ENCODE data around the gene CLEC9A.

The CLEC9A gene

GRCh38 chr12:10067942-10068341 lies 37.5 kb downstream of the CLEC9A start:
- DNase-seq, result no peak

DNA sequence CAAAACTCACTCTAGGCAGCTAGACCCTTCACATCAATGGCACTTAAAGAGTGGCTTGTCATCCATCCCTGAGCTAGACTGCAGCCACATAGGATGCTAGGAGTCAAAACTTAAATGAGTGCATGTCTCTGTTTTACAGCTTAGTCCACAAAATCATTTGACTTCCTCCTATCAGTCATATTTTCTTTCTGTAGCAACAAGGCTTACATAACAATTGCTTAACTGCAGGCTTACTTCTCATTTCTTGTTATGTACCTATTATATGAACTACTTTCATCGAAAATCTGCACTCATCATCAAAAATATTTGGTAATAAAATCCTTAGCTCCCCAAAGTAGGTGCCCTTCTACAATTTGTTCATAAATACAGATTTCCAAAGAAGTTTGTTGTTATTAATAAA lies 38.2 kb downstream of the CLEC9A start:
- no peak for DNase-seq

DNA sequence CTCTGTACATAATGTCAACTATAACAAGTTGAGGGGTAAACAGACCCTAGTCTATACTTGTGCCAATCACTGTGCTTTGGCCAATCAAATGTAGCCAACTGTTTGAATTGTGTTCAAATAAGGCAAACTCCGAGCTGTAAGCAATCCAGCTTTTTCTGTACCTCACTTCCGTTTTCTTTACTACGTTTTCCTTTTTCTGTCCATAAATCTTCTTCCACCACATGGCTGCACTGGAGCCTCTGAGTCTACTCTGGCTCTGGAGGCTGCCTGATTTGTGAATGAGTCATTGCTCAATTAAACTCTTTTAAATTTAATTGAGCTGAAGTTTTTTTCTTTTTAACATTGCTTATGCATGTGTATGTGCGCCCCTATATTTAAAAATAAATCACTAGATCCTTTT lies 38.6 kb downstream of the CLEC9A start:
- peak in 1 of 2 donors; percentile 32 for DNase-seq

- no peak for DNase-seq
These were observed 39.5 kb downstream of the CLEC9A start for GRCh38 chr12:10069976-10070375.

GRCh38 chr12:10070380-10070779 lies 39.9 kb downstream of the CLEC9A start:
- DNase-seq, result no peak

GRCh38 chr12:10072131-10072530 lies 41.6 kb downstream of the CLEC9A start:
- DNase-seq, result no peak

- no peak for DNase-seq
These were observed 42.8 kb downstream of the CLEC9A start for GRCh38 chr12:10073261-10073660.

DNA sequence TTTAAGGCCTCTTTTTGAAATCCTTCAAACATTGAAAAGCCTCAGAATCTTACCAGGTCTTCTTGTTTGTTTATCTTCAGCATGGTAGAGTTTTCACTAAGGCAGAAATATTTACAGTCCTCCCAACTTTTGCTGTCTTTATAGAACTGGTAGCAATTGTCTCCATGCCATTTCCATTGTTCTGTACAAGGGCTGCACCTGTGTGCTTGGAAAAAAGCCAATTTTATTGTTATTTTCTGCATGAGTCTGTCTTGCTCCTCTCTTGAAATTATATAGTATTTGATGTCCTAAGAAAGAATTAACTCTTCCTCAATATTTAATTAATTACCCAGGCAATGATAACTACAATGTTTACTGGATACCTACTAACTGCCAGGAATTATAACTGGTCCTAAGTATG lies 45.0 kb downstream of the CLEC9A start:
- DNase-seq, result no peak

- no peak for DNase-seq
These were observed 51.8 kb downstream of the CLEC9A start for GRCh38 chr12:10082117-10082874.

DNA sequence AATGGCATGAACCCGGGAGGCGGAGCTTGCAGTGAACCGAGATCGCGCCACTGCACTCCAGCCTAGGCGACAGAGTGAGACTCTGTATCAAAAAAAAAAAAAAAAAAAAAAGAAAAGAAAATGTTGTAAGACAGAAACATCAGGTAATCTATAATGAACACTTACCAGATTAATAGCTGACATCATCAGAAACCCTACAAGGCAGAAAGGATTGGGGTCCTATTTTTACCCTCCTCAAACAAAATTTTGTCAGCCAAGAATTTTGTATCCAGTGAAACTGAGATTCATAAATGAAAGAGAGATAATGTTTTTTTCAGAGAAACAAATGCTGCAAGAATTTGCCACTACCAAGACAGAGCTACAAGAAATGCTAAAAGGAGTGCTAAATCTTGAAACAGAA lies 54.3 kb downstream of the CLEC9A start:
- no peak for DNase-seq

DNA sequence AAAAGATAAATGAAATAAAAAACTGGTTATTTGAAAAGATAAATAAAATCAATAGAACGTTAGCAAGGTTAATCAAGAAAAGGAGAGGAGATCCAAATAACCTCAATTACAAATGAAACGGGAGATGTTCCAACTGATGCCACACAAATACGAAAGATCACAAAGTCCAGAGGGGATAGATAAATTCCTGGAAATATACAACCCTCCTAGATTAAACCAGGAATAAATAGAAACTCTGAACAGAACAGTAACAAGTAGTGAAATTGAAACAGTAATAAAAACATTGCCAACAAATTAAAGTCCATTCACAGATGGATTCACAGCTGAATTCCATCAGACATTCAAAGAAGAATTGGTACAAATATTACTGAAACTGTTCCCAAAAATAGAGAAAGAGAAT lies 55.9 kb downstream of the CLEC9A start:
- DNase-seq, result no peak

DNA sequence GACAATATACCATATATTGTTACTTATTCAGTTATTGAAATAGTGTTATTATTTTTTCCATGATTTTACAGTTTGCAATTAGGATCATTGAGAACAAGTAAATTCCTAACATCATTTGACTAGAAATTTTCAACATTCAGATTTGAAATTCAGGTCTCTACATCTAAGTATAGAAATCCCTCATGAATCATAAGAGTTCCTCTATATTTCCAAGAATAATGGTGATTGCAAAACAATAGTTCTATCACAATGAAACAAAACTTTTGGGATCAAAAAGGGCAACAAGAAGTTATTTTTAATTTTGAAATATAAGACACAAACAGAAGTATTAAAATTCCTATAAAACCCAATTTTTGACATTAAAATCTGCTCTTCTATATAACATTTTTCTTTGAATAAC lies 57.5 kb downstream of the CLEC9A start:
- DNase-seq, result no peak

DNA sequence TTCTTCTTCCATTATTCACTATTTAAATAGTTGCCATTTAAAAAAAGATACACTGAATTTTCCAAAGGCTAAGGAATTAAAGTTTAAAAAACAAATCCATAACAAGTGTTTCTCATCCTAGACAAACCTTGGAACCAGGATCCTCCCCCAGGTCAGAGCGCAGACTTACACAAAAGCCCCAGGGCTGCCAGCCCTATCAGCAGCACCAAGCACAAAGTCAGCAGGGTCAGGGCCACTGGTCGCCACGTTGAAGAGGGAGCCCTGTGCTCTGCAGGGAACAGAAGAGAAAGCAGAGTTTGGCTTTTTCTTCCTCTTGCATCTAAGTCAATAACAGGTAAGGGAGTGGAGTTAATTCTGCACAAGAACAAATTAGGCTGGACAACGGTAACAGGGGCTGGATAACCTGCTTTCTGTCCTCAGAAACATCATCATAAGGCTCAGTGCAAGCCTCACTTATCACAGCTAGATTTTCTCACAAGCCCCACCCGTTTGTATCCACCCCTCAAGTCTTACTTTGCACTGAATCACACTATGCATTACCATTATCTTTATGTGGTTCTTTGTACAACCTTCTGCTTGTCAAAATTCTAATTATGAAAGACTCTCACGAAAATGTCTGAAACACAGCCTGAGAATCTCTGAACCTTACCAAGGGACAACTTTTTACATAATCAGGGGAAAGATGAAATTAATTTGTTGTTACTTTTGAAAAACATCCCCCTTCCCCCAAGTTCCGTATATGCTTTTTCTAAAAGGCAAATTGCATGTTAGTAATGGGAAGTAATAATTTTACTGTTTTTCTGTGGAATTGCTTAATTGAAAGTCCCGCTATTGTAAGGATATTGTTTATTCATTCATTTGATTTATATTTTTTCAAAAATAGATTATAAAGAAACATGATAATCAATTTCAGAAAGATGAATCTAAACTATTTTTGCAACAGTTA lies 58.7 kb downstream of the CLEC9A start:
- no peak for DNase-seq

- no peak for DNase-seq
These were observed 64.3 kb downstream of the CLEC9A start for GRCh38 chr12:10094646-10095395.

GRCh38 chr12:10095971-10096370 lies 65.5 kb downstream of the CLEC9A start:
- DNase-seq, result no peak

GRCh38 chr12:10097521-10097920 lies 67.0 kb downstream of the CLEC9A start:
- no peak for DNase-seq

DNA sequence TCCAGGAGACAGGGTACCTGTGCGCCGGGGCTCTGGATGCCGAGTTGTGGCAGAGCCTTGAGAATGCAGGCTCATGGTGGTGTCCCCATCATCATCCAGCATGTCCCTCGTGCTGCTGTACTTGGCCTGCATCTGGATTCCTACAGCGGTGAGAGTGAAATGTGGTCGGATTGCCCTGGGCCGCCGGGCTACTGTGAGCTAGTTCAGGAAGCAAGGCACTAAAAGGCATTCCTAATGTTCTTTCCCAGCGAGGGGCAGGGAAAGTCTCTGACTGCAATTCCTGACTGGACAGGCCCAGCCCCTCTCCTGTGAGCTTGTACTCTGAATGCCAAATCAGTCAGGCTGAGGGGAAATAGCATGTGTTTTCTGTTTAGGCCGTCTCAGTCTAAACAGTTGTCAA lies 68.3 kb downstream of the CLEC9A start, which contains the start of gene CLEC1A:
TSS of gene CLEC1A (minus strand) at position 195 of the 400 bp plus-strand sequence. CDS start at position 132, 63 bp downstream.
- DNase-seq, result no peak

GRCh38 chr12:10101042-10101579 lies 70.6 kb downstream of the CLEC9A start:
- no peak for DNase-seq

DNA sequence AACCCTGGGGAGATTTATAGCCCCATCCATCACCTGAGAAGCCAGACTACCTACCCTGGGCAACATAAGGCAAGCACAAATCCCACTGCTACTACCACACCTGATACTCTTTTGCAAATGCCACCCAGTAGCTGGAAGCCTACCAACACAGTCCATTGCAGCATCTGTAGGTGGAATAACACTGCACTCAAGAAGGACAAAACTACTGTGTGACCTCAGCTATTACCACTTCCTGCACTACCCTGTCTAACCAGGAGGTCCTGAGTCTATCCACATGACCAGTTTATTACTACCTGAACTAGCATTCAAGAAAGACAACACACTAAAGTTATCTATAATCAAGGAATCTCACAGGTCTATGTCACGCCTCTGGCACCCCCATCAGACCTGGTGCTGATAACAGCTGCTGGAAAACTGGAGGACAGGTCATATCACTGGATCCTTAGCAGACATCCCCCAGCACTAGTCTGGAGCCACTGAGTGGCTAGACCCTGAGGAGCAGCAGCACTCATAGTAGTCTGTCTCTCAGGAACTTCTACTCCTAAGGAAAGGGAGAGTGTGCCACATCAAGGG lies 71.3 kb downstream of the CLEC9A start:
- no peak for DNase-seq

DNA sequence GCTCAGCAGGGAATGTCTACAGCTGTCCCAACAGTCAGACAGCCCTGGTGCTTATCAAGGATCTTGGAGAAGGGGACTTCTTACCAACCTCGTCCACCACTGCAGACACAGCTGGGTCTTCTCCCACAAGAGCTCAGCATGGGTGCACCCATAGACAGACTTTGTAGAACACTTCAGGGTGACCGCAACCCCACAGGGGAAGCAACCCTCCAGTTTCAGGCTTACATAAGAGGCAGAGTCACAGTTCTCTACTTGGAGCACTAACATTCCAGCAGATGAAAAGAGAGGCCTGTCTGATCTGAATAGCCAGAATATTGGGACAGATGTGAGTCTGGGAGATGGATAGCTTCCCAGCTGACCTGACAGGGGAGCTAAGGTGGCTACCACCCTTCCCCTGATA lies 71.8 kb downstream of the CLEC9A start:
- DNase-seq, result no peak

- no peak for DNase-seq
These were observed 79.9 kb downstream of the CLEC9A start for GRCh38 chr12:10110256-10110844.

DNA sequence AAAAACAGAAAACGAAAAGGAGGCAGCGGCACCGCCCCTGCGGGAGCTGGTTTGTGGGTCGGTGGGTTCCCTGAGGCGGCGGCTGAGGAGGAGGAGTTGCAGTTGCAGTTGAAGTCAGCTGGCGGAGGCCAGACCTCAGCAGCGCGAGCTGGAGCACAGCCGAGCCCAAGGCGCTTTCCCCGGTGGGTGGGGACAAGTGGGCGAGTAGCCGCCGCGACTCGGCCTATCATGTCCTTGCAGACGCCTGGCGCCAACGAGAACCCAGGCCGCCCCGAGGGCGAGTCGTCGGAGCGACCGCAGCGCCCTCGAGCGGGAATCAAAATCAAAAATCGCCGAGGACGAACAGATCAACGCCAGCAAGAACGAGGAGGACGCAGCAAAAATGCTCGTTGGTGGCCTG lies 81.0 kb downstream of the CLEC9A start:
- no peak for DNase-seq

All from CD4-positive, alpha-beta T cell treated with Interleukin-1 beta for 1 hour (primary cell).